Natural killer cell (primary cell): Measurements from ENCODE around the gene PRR12. TPM values are rescaled to one million over a fixed set of nuclear protein-coding genes. Genes with fewer than 3 reads are reported as not detected.

Experiments used
- ATAC-seq, 3 donors: fragments of 150-1000 bp in 2 of 3; fragments of 200-7000 bp in 1 of 3; cut with Tn5 transposase; 1 replicate in 1 of 3; 2 replicates in 2 of 3; pipeline ENCODE4 v1.10.0; 2021; ENCODE audit warnings: mild to moderate bottlenecking in 2 of 3, moderate library complexity in 2 of 3
- DNase-seq, 2 donors: peaks; one replicate each; pipeline versions ENCODE4 v3.0.0 to v3.0.0-alpha.2; 2013 to 2021; ENCODE audit warnings: mixed read lengths in 1 of 2
- H3K27ac ChIP-seq: one replicate; pipeline ENCODE4 v1.5.1; 2013; ENCODE audit warnings: mild to moderate bottlenecking, low read length
- H3K27me3 ChIP-seq: one replicate; pipeline ENCODE4 v1.6.1; 2013; ENCODE audit warnings: low read length; ENCODE audit not compliant: control insufficient read depth, insufficient read depth
- H3K36me3 ChIP-seq: one replicate; pipeline ENCODE4 v1.6.1; 2013; ENCODE audit warnings: low read length; ENCODE audit not compliant: control insufficient read depth, insufficient read depth
- H3K4me1 ChIP-seq: one replicate; pipeline ENCODE4 v1.6.1; 2013; ENCODE audit warnings: low read length; ENCODE audit not compliant: control insufficient read depth, insufficient read depth
- H3K4me3 ChIP-seq: one replicate; pipeline ENCODE4 v1.5.1; 2013; ENCODE audit warnings: low read length
- H3K9me3 ChIP-seq: one replicate; pipeline ENCODE4 v1.6.1; 2013; ENCODE audit warnings: low read length; ENCODE audit not compliant: control insufficient read depth, insufficient read depth
- H3K27ac Mint-ChIP-seq, 2 donors: one replicate each; pipeline ENCODE4 v1.8.0; 2022; ENCODE audit warnings: mild to moderate bottlenecking in 2 of 2, mixed read lengths in 2 of 2, moderate library complexity in 1 of 2
- H3K27me3 Mint-ChIP-seq, 2 donors: one replicate each; pipeline ENCODE4 v1.8.0; 2022; ENCODE audit warnings: low read depth in 2 of 2, mixed read lengths in 2 of 2
- H3K36me3 Mint-ChIP-seq: one replicate; pipeline ENCODE4 v1.8.0; 2022; ENCODE audit warnings: mixed read lengths
- H3K4me1 Mint-ChIP-seq, 2 donors: one replicate each; pipeline ENCODE4 v1.8.0; 2022; ENCODE audit warnings: mixed read lengths in 2 of 2
- H3K4me3 Mint-ChIP-seq: one replicate; pipeline ENCODE4 v1.8.0; 2022; ENCODE audit warnings: mild to moderate bottlenecking, moderate library complexity, mixed read lengths
- H3K9me3 Mint-ChIP-seq, 2 donors: one replicate each; pipeline ENCODE4 v1.8.0; 2022; ENCODE audit warnings: mixed read lengths in 2 of 2
- CTCF ChIP-seq: fragments of 200-600 bp; IDR thresholded peaks from one replicate; pipeline ENCODE4 v1.8.0; 2022; ENCODE audit warnings: antibody characterized with exemption
- WGBS: methylation state at CpG from one replicate; pipeline ENCODE4 v1.1.7; 2013; ENCODE audit warnings: missing lambda C conversion rate; ENCODE audit not compliant: insufficient coverage; 5-methylcytosine and 5-hydroxymethylcytosine counted together
- intact Hi-C: fragments of 100-400 bp; cut with micrococcal nuclease; formaldehyde crosslinking; loops from one replicate; pipeline ENCODE4 v1.14.2; 2022
- total RNA-seq, 4 donors: library from RNA; stranded (reverse); fragments of 120-200 nt in 1 of 4; gene quantifications; one replicate each; pipeline versions ENCODE4 v1.2.3 to v1.2.4, GENCODE V29; 2013 to 2022

Gene PRR12
- total RNA-seq, 3 donors from 2014 or later (not counting 1 experiment from before 2014, with no cell fraction given): 51.1 to 62.1 (median 56.0) TPM

DNA sequence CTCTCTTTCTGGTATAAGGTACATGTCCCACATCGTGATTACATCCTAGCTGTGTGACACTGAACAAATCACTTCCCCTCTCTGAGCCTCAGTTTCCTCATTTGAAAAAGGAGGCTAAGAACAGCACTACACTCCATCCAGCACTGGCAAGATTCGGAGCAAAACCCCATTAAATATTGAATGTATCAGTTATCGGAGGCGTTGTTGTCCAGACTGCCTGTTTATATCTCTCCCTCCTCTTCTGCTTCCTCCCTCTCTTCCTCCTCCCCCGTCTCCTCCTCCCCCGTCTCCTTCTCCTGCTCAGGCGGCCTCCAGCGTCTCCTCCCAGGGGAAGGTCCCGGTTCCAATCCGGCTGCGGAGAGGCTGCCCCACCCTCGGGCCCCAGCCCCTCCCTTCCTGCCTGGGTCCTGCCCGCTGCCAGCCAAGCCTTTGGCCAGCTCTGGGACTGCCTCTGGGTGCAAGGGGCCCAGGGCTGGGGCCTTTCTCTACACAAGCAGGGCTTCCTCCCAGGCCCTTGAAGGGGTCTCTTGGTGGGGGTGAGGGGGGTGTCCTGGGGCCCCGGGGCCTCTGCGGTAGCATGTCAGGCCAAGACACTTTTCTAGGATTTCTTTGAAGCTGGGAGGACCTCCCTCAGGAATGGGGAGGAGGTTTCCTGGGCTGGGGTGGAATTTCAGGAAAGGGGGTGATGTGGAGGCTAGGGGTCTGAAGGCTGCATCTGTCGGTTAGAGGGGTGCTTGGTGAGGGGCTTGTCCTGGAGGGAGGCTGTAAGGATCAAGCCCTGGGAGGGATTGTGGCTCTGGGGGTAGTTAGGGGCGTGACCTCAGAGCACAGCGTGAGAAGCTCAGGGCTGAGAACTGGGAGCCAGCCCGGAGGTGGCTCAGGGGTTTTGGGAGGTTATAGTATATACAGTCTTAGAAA lies 47.1 kb downstream of the PRR12 start:
- Mint-ChIP-seq H3K4me3 (no peak overlapping the region), H3K9me3 (no peaks in the 10 kb centered on the region), H3K36me3 (no peaks in the 10 kb centered on the region), H3K4me1 (peaks cover 31 to 47% of the 10 kb centered on the region in 2 donors), H3K27me3 (no peaks in the 10 kb centered on the region), H3K27ac (peak overlapping the region in 1 of 2 donors; percentile 100)
- ATAC-seq (no peak), DNase-seq (no peak)
- Histone ChIP-seq H3K36me3 (no peaks in the 10 kb centered on the region), H3K27ac (no peak overlapping the region), H3K27me3 (no peaks in the 10 kb centered on the region), H3K4me3 (no peak overlapping the region), H3K4me1 (peaks cover 37% of the 10 kb centered on the region), H3K9me3 (no peaks in the 10 kb centered on the region)
- intact Hi-C loops: no loop called here
- TF ChIP-seq CTCF: no peak
- WGBS: 21% methylated on average over 19 of the region's 19 CpGs

DNA sequence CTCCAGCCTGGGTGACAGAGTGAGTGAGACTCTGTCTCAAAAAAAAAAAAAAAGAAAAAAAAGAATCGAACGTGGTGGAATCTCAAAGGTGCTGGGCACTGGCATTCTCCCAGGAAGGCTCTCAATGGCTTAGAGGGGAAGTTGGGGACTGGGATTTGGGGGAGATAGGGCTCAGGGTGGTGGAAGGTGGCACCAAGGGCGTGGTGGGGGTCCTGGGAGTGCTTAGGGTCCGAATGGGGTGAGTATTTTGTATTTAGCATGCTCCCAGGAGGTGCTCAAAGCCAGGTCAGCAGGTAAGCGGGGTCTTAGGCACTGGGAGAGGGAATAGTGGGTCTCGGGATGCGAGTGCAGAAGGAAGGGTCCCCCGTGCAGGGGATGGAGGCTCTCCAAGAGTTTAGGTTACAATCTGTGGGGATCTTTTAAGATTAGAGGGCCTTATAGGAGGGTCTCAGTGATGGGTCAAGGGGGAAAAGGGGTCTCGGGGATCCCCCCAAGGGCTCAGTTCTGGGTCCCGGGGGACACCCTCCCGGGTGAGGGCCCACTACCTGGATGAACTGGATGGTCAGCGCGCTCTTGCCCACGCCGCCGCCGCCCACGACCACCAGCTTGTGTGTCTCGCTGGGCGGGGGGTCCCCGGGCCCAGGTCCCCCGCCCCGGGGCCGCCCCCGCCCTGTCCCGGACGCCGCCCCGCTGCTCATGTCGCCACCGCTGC lies 48.6 kb downstream of the PRR12 start:
- Histone ChIP-seq H3K4me3 (peak overlapping the region; percentile 32), H3K27me3 (no peaks in the 10 kb centered on the region), H3K36me3 (no peaks in the 10 kb centered on the region), H3K27ac (peak overlapping the region; percentile 41), H3K4me1 (peaks cover 44% of the 10 kb centered on the region), H3K9me3 (no peaks in the 10 kb centered on the region)
- no peaks in the 10 kb centered on the region for H3K27me3 Mint-ChIP-seq
- H3K4me3 Mint-ChIP-seq: peak overlapping the region; percentile 93
- H3K36me3 Mint-ChIP-seq: no peaks in the 10 kb centered on the region
- peaks cover 44 to 60% of the 10 kb centered on the region in 2 donors for H3K4me1 Mint-ChIP-seq
- intact Hi-C loops: loop anchor here (1.0 to 5.0 kb wide), 6 partner anchors 38 to 1002 kb away; partner anchors contain the start of genes AKT1S1, DBP, NOSIP and PRMT1
- ATAC-seq (no peak), DNase-seq (peak in 1 of 2 donors; percentile 42)
- H3K27ac Mint-ChIP-seq: peak overlapping the region; percentile 96 to 100
- no peak for TF ChIP-seq CTCF
- no peaks in the 10 kb centered on the region for H3K9me3 Mint-ChIP-seq
- WGBS: 5% methylated on average over 31 of the region's 31 CpGs

- Mint-ChIP-seq H3K36me3 (no peaks in the 10 kb centered on the region), H3K4me1 (peaks cover 45 to 63% of the 10 kb centered on the region in 2 donors), H3K9me3 (no peaks in the 10 kb centered on the region), H3K27me3 (no peaks in the 10 kb centered on the region), H3K4me3 (peak within 1 kb of the TSS; percentile 93), H3K27ac (peak within 1 kb of the TSS; percentile 96 to 100)
- Histone ChIP-seq H3K36me3 (no peaks in the 10 kb centered on the region), H3K4me1 (peaks cover 44% of the 10 kb centered on the region), H3K27ac (peak within 1 kb of the TSS; percentile 86), H3K27me3 (no peaks in the 10 kb centered on the region), H3K9me3 (no peaks in the 10 kb centered on the region), H3K4me3 (peak within 1 kb of the TSS; percentile 58)
- WGBS: under 1% methylated on average over 51 of the region's 51 CpGs
- ATAC-seq: peak; percentile 71 to 87 (median 73)
- peak; percentile 99 to 100 for DNase-seq
- TF ChIP-seq CTCF: no peak
- intact Hi-C loops: loop anchor here (1.0 to 5.0 kb wide), 6 partner anchors 37 to 1003 kb away; partner anchors contain the start of genes AKT1S1, DBP, NOSIP and PRMT1
Observed at GRCh38 chr19:49640113-49640898, 49.3 kb downstream of the PRR12 start, which contains the start of gene RRAS. Gene RRAS, minus strand, starts transcription at chr19:49640143. Its CDS starts 45 bp downstream, at chr19:49640098.
